H1 (cell line): Measurements from ENCODE around the gene NPHP4. TPM values are rescaled to one million over a fixed set of nuclear protein-coding genes. Genes with fewer than 3 reads are reported as not detected.

Source experiments
- CTCF ChIA-PET: fragments of 300-600 bp; sonication (Branson Sonifier 250); formaldehyde crosslinking; loops from one replicate; lab custom pipeline; 2021; ENCODE audit not compliant: partially characterized antibody; lab: Charles Lee
- POLR2A ChIA-PET: fragments of 300-600 bp; sonication (Branson Sonifier 250); formaldehyde crosslinking; loops from one replicate; lab custom pipeline; 2021; ENCODE audit warnings: inconsistent platforms; ENCODE audit not compliant: partially characterized antibody; lab: Charles Lee
- DNase-seq, 2 experiments: peaks; one replicate each; pipeline versions ENCODE4 v3.0.0 to v3.0.0-alpha.2; 2010 to 2022; ENCODE audit warnings: low spot score in 2 of 2, low read depth in 1 of 2, mixed read lengths in 1 of 2
- FAIRE-seq: peaks from 2 replicates; lab custom pipeline; 2011; peaks lifted over from hg19 to GRCh38; lab: Jason Lieb, UNC
- H2AFZ ChIP-seq: 2 replicates; pipeline ENCODE4 v1.8.1; 2012; ENCODE audit warnings: low read length, inconsistent platforms
- H2AK5ac ChIP-seq: 2 replicates; pipeline ENCODE4 v1.6.1; 2013; ENCODE audit warnings: low read depth, low read length
- H2BK120ac ChIP-seq: replicated peaks from 2 replicates; pipeline ENCODE3; 2013; ENCODE audit warnings: low read depth, low read length, inconsistent platforms
- H2BK12ac ChIP-seq: 2 replicates; pipeline ENCODE4 v1.6.1; 2013; ENCODE audit warnings: low read depth, low read length
- H2BK15ac ChIP-seq: 2 replicates; pipeline ENCODE4 v1.6.1; 2013; ENCODE audit warnings: low read length
- H2BK20ac ChIP-seq: 2 replicates; pipeline ENCODE4 v1.6.1; 2013; ENCODE audit warnings: low read length
- H2BK5ac ChIP-seq: 2 replicates; pipeline ENCODE4 v1.6.1; 2013; ENCODE audit warnings: low read depth, low read length
- H3K14ac ChIP-seq: 2 replicates; pipeline ENCODE4 v1.6.1; 2013; ENCODE audit warnings: inconsistent platforms; ENCODE audit not compliant: insufficient read length
- H3K18ac ChIP-seq: 2 replicates; pipeline ENCODE4 v1.6.1; 2013; ENCODE audit warnings: low read length; ENCODE audit errors: extremely low read depth
- H3K23ac ChIP-seq: 2 replicates; pipeline ENCODE4 v1.6.1; 2013; ENCODE audit warnings: inconsistent platforms; ENCODE audit not compliant: insufficient read length
- H3K23me2 ChIP-seq: 2 replicates; pipeline ENCODE4 v1.6.1; 2013; ENCODE audit warnings: low read depth, low read length
- H3K27ac ChIP-seq: 2 replicates; pipeline ENCODE4 v1.6.1; 2011; ENCODE audit warnings: low read depth, low read length, inconsistent platforms
- H3K27me3 ChIP-seq, 4 experiments: replicated peaks in 1 of 4; 1 replicate in 1 of 4; 2 replicates in 3 of 4; pipeline versions ENCODE4 v1.6.1 to v1.8.1; 2011 to 2013; ENCODE audit warnings: low read length in 3 of 4, mild to moderate bottlenecking in 3 of 4, inconsistent platforms in 2 of 4, mixed read lengths in 2 of 4, moderate library complexity in 1 of 4; ENCODE audit not compliant: control insufficient read depth in 3 of 4, insufficient read depth in 3 of 4; ENCODE audit errors: extremely low read depth in 1 of 4
- H3K36me3 ChIP-seq, 4 experiments: 2 replicates each; pipeline versions ENCODE4 v1.6.1 to v1.8.1; 2011 to 2013; ENCODE audit warnings: mild to moderate bottlenecking in 4 of 4, low read length in 3 of 4, moderate library complexity in 2 of 4, control low read depth in 1 of 4, inconsistent platforms in 1 of 4; ENCODE audit not compliant: insufficient read depth in 4 of 4, control insufficient read depth in 2 of 4
- H3K4ac ChIP-seq: replicated peaks from 2 replicates; pipeline ENCODE3; 2013; ENCODE audit warnings: low read length, low read depth, mixed read lengths, inconsistent platforms; ENCODE audit not compliant: insufficient read length
- H3K4me1 ChIP-seq, 4 experiments: replicated peaks in 1 of 4; 1 replicate in 1 of 4; 2 replicates in 3 of 4; pipeline versions ENCODE4 v1.6.1 to v1.8.1; 2011 to 2013; ENCODE audit warnings: low read length in 3 of 4, inconsistent platforms in 2 of 4, mixed read lengths in 1 of 4; ENCODE audit not compliant: insufficient read depth in 4 of 4, control insufficient read depth in 3 of 4
- H3K4me2 ChIP-seq, 2 experiments: 2 replicates each; pipeline versions ENCODE4 v1.6.1 to v1.8.1; 2011 to 2013; ENCODE audit warnings: low read depth in 2 of 2, low read length in 2 of 2, control low read depth in 1 of 2, inconsistent platforms in 1 of 2, mild to moderate bottlenecking in 1 of 2; ENCODE audit not compliant: insufficient read depth in 1 of 2
- H3K4me3 ChIP-seq, 4 experiments: fragments of 200-600, 300-600 bp in 1 of 4; sonication (generic), shearing (Covaris generic), sonication (Bioruptor Twin) in 1 of 4; 2 replicates each; pipeline versions ENCODE4 v1.5.1 to v1.8.1; 2011 to 2016; ENCODE audit warnings: low read length in 4 of 4, low read depth in 3 of 4, control low read depth in 2 of 4, inconsistent platforms in 2 of 4, mild to moderate bottlenecking in 2 of 4, mixed read lengths in 1 of 4, moderate library complexity in 1 of 4; ENCODE audit not compliant: insufficient read depth in 2 of 4; ENCODE audit errors: extremely low read depth in 1 of 4
- H3K56ac ChIP-seq: replicated peaks from 2 replicates; pipeline ENCODE3; 2013; ENCODE audit warnings: low read depth, mild to moderate bottlenecking, mixed read lengths, low read length, inconsistent platforms; ENCODE audit not compliant: insufficient read length
- H3K79me1 ChIP-seq: 2 replicates; pipeline ENCODE4 v1.6.1; 2013; ENCODE audit warnings: low read depth, low read length, control low read depth
- H3K79me2 ChIP-seq, 2 experiments: 2 replicates each; pipeline versions ENCODE4 v1.6.1 to v1.8.1; 2012 to 2013; ENCODE audit warnings: low read length in 2 of 2, mild to moderate bottlenecking in 2 of 2, inconsistent platforms in 1 of 2; ENCODE audit not compliant: insufficient read depth in 2 of 2, control insufficient read depth in 1 of 2
- H3K9ac ChIP-seq, 4 experiments: replicated peaks in 1 of 4; 1 replicate in 1 of 4; 2 replicates in 3 of 4; pipeline versions ENCODE4 v1.6.1 to v1.8.1; 2011 to 2013; ENCODE audit warnings: low read depth in 3 of 4, low read length in 3 of 4, control low read depth in 2 of 4, mild to moderate bottlenecking in 2 of 4, moderate library complexity in 2 of 4, inconsistent platforms in 1 of 4; ENCODE audit errors: extremely low read depth in 1 of 4
- H3K9me3 ChIP-seq, 2 experiments: 2 replicates each; pipeline versions ENCODE4 v1.6.1 to v1.8.1; 2012 to 2013; ENCODE audit warnings: mild to moderate bottlenecking in 2 of 2, moderate library complexity in 2 of 2, control low read depth in 1 of 2, inconsistent platforms in 1 of 2, low read depth in 1 of 2, low read length in 1 of 2, mixed read lengths in 1 of 2; ENCODE audit not compliant: insufficient read depth in 2 of 2
- H4K20me1 ChIP-seq, 2 experiments: replicated peaks in 1 of 2; 2 replicates each; pipeline versions ENCODE3 to v1.8.1; 2011 to 2013; ENCODE audit warnings: inconsistent platforms in 2 of 2, low read length in 2 of 2, mild to moderate bottlenecking in 1 of 2; ENCODE audit not compliant: insufficient read depth in 2 of 2, control insufficient read depth in 1 of 2
- H4K5ac ChIP-seq: 2 replicates; pipeline ENCODE4 v1.6.1; 2013; ENCODE audit warnings: low read length, low read depth, mixed read lengths, inconsistent platforms; ENCODE audit not compliant: insufficient read length
- H4K8ac ChIP-seq: 2 replicates; pipeline ENCODE4 v1.8.0; 2013; ENCODE audit warnings: mild to moderate bottlenecking, moderate library complexity, low read length, inconsistent platforms; ENCODE audit not compliant: insufficient read depth; ENCODE audit errors: extremely low read depth
- H4K91ac ChIP-seq: replicated peaks from 2 replicates; pipeline ENCODE3; 2013; ENCODE audit warnings: low read length, mixed read lengths, inconsistent platforms; ENCODE audit not compliant: insufficient read length
- BACH1 ChIP-seq: IDR thresholded peaks from 2 replicates; pipeline ENCODE4 v1.6.1; 2012; ENCODE audit warnings: low read length, improper control_type of control experiment
- CHD1 ChIP-seq: IDR thresholded peaks from 2 replicates; pipeline ENCODE4 v1.6.1; 2012; ENCODE audit warnings: low read depth, low read length, improper control_type of control experiment
- EP300 ChIP-seq, 2 experiments: IDR thresholded peaks; 1 replicate in 1 of 2; 2 replicates in 1 of 2; pipeline ENCODE4 v1.6.1; 2011 to 2012; ENCODE audit warnings: low read depth in 2 of 2, low read length in 2 of 2, mild to moderate bottlenecking in 2 of 2, borderline replicate concordance in 1 of 2, inconsistent platforms in 1 of 2, moderate library complexity in 1 of 2
- GABPA ChIP-seq: IDR thresholded peaks from 2 replicates; pipeline ENCODE4 v1.6.1; 2011; ENCODE audit warnings: mild to moderate bottlenecking, low read length, moderate library complexity, borderline replicate concordance; ENCODE audit not compliant: insufficient read depth
- GTF2F1 ChIP-seq: IDR thresholded peaks from 2 replicates; pipeline ENCODE4 v1.6.1; 2012; ENCODE audit warnings: low read depth, low read length, improper control_type of control experiment, borderline replicate concordance
- KDM1A ChIP-seq: fragments of 200-600, 300-600 bp; sonication (generic); IDR thresholded peaks from 2 replicates; pipeline ENCODE4 v1.7.1; 2016; ENCODE audit warnings: mild to moderate bottlenecking, low read length, borderline replicate concordance
- RAD21 ChIP-seq, 2 experiments: IDR thresholded peaks in 1 of 2; conservative IDR thresholded peaks in 1 of 2; 2 replicates each; pipeline ENCODE4 v1.6.1; 2011; ENCODE audit warnings: low read depth in 2 of 2, low read length in 2 of 2, improper control_type of control experiment in 1 of 2, inconsistent platforms in 1 of 2, mild to moderate bottlenecking in 1 of 2, moderate library complexity in 1 of 2
- RXRA ChIP-seq: IDR thresholded peaks from 2 replicates; pipeline ENCODE4 v1.6.1; 2011; ENCODE audit warnings: low read depth, mild to moderate bottlenecking, low read length, moderate library complexity; ENCODE audit not compliant: insufficient read depth
- SIRT6 ChIP-seq: IDR thresholded peaks from one replicate; pipeline ENCODE4 v1.7.1; 2012; ENCODE audit warnings: low read length, inconsistent platforms
- SP2 ChIP-seq: IDR thresholded peaks from 2 replicates; pipeline ENCODE4 v1.6.1; 2012; ENCODE audit warnings: mild to moderate bottlenecking, low read length, inconsistent platforms
- SUZ12 ChIP-seq: fragments of 200-600 bp; sonication (generic); IDR thresholded peaks from 2 replicates; pipeline ENCODE4 v1.6.1; 2012; ENCODE audit warnings: mild to moderate bottlenecking, inconsistent platforms, low read length, moderate library complexity, mixed read lengths
- TAF1 ChIP-seq: IDR thresholded peaks from 2 replicates; pipeline ENCODE4 v1.6.1; 2011; ENCODE audit warnings: mild to moderate bottlenecking, low read depth, low read length
- TAF7 ChIP-seq: optimal IDR thresholded peaks from 2 replicates; pipeline ENCODE3; 2011; ENCODE audit warnings: low read depth, mild to moderate bottlenecking, inconsistent platforms, low read length, moderate library complexity, borderline replicate concordance
- WGBS, 2 experiments: shearing (Covaris generic) in 1 of 2; methylation state at CpG; one replicate each; pipeline versions ENCODE4 v1.1.6 to v1.1.7; 2013 to 2015; ENCODE audit warnings: low lambda C conversion rate in 2 of 2, mixed read lengths in 2 of 2, inconsistent platforms in 1 of 2, low coverage in 1 of 2, missing lambda C conversion rate in 1 of 2; ENCODE audit not compliant: insufficient replicate concordance in 2 of 2, insufficient coverage in 1 of 2, insufficient read length in 1 of 2; ENCODE audit errors: extremely low coverage in 1 of 2, missing lambda C conversion rate in 1 of 2; 5-methylcytosine and 5-hydroxymethylcytosine counted together
- polyA plus RNA-seq, 7 experiments: library from polyadenylated mRNA; depleted of rRNA in 3 of 7; stranded (reverse) in 5 of 7; unstranded in 2 of 7; fragments of >200 nt in 5 of 7; fragments of 200-250 nt in 2 of 7; gene quantifications; 1 replicate in 5 of 7; 2 replicates in 1 of 7; 4 replicates in 1 of 7; pipeline versions ENCODE4 v1.2.1 to v1.2.3, GENCODE V29; 2011 to 2013; ENCODE audit warnings: missing spikeins in 2 of 7, mixed read lengths in 2 of 7
- total RNA-seq: library from RNA; stranded (reverse); fragmentation: NEBNext Ultra II Directional; extraction: Animal tissue kit (Norgen Biotek cat#: 25700); gene quantifications from 2 replicates; pipeline ENCODE4 v1.2.1, GENCODE V29; 2021
- TF ChIP-seq, protein P1 (sequence below): IDR thresholded peaks from 2 replicates; pipeline ENCODE4 v1.6.1; 2011; ENCODE audit warnings: low read depth, mild to moderate bottlenecking, low read length; ENCODE audit not compliant: insufficient read depth

Gene NPHP4
- total and polyA plus RNA-seq, 2 of the 8 experiments (the other 6 are each of a cell fraction or from before 2014, with no cell fraction given), result 5.8 to 14.0 TPM

DNA sequence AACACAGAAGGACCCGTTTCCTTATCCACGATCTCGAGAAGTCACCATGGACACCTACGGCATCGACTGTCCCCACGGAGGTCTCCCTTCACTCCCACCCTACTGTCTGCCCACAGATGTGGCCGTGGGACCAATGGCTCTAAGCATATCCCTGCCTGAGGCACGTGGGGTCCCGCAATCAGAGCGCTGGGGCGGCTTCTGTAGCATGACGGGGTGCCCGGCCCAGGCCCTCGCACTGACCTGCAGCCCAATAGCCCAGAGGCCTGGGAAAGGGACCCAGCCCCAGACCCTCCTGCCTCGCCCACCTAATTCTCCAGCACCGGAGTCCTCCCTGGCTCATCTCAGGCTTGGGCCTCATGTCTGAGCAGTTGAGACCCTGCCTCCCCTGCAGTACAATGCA is 132.5 kb downstream of the NPHP4 start:
- H3K18ac ChIP-seq, result no peak overlapping the region
- no peak for DNase-seq
- H3K4me3 ChIP-seq, result no peak overlapping the region
- no peak overlapping the region for H2BK15ac ChIP-seq
- no peak overlapping the region for H2BK20ac ChIP-seq
- H4K20me1 ChIP-seq, result no peaks in the 10 kb centered on the region
- H2BK5ac ChIP-seq, result no peak overlapping the region
- no peak overlapping the region for H4K91ac ChIP-seq
- H3K9me3 ChIP-seq, result no peaks in the 10 kb centered on the region
- no peaks in the 10 kb centered on the region for H3K79me1 ChIP-seq
- no peaks in the 10 kb centered on the region for H3K79me2 ChIP-seq
- ChIA-PET CTCF (interaction anchor here (0.5 to 2.5 kb wide), 7 partner anchors 11 to 774 kb away, joined by 3 to 6 read pairs (median 4); no protein-coding TSS in a partner anchor), POLR2A (no interaction called here)
- no peak overlapping the region for H3K23ac ChIP-seq
- H3K9ac ChIP-seq, result no peak overlapping the region
- no peak overlapping the region for H2BK12ac ChIP-seq
- H2AK5ac ChIP-seq, result no peak overlapping the region
- peaks cover 0 to 3% (median 0%) of the 10 kb centered on the region in 4 experiments; a peak in 2 of 7 replicates for H3K4me1 ChIP-seq
- H2AFZ ChIP-seq, result no peak overlapping the region
- FAIRE-seq, result no peak
- no peak overlapping the region for H3K27ac ChIP-seq
- 96% methylated on average over 16 of the region's 16 CpGs; no CpG with 5 or more reads in 1 of the 2 experiments for WGBS, 2 experiments
- H3K36me3 ChIP-seq, result no peaks in the 10 kb centered on the region
- no peak overlapping the region for H4K5ac ChIP-seq
- H3K4me2 ChIP-seq, result no peak overlapping the region
- no peak overlapping the region for H3K4ac ChIP-seq
- H3K56ac ChIP-seq, result no peak overlapping the region
- H3K27me3 ChIP-seq, result no peaks in the 10 kb centered on the region
- H2BK120ac ChIP-seq, result no peak overlapping the region
- H4K8ac ChIP-seq, result no peak overlapping the region
- no peak overlapping the region for H3K14ac ChIP-seq
- no peaks in the 10 kb centered on the region for H3K23me2 ChIP-seq
- no peak for TF ChIP-seq GTF2F1
- TF ChIP-seq SUZ12, result no peak
- TF ChIP-seq CHD1, result no peak
- TF ChIP-seq EP300 (IDR thresholded peaks at IDR 0.05; ENCODE audit: borderline replicate concordance in 1 of 2, low read depth in 2 of 2, low read length in 2 of 2), result no peak
- no peak for TF ChIP-seq KDM1A
- no peak for TF ChIP-seq BACH1
- no peak for TF ChIP-seq TAF7
- no peak for TF ChIP-seq GABPA
- TF ChIP-seq RXRA, result no peak
- TF ChIP-seq RAD21 (IDR thresholded peaks at IDR 0.05 in 1 of 2, conservative IDR thresholded peaks at IDR 0.05 in 1 of 2; ENCODE audit: low read depth in 2 of 2, low read length in 2 of 2), result no peak
- TF ChIP-seq SP2, result no peak
- TF ChIP-seq, protein P1, sequence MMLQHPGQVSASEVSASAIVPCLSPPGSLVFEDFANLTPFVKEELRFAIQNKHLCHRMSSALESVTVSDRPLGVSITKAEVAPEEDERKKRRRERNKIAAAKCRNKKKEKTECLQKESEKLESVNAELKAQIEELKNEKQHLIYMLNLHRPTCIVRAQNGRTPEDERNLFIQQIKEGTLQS, result no peak
- TF ChIP-seq SIRT6, result no peak
- no peak for TF ChIP-seq TAF1
